ENCODE data around the gene DZIP1L.

- no peak for TF ChIP-seq POLR2A (IDR thresholded peaks at IDR 0.05)
- TF ChIP-seq, protein P1, sequence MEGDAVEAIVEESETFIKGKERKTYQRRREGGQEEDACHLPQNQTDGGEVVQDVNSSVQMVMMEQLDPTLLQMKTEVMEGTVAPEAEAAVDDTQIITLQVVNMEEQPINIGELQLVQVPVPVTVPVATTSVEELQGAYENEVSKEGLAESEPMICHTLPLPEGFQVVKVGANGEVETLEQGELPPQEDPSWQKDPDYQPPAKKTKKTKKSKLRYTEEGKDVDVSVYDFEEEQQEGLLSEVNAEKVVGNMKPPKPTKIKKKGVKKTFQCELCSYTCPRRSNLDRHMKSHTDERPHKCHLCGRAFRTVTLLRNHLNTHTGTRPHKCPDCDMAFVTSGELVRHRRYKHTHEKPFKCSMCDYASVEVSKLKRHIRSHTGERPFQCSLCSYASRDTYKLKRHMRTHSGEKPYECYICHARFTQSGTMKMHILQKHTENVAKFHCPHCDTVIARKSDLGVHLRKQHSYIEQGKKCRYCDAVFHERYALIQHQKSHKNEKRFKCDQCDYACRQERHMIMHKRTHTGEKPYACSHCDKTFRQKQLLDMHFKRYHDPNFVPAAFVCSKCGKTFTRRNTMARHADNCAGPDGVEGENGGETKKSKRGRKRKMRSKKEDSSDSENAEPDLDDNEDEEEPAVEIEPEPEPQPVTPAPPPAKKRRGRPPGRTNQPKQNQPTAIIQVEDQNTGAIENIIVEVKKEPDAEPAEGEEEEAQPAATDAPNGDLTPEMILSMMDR (IDR thresholded peaks at IDR 0.05), result no peak
These were observed 20.4 kb upstream of the DZIP1L start for GRCh38 chr3:138135833-138136194.

All from Peyer's patch (tissue), 4 donors.